Endometrium (tissue), 2 donors: Measurements from ENCODE around the gene NXNL1.
"Not testable (repeated sequence)": the region's sequence is repeated elsewhere in the genome, so short reads cannot be mapped to it uniquely, and the experiment has no call there.

Source experiments
- FAIRE-seq: peaks from 2 replicates; lab custom pipeline; 2012; peaks lifted over from hg19 to GRCh38; lab: Jason Lieb, UNC
- donor health status: control.
- donor health status: control.

The NXNL1 gene

GRCh38 chr19:17460372-17461230, at the start of gene NXNL1:
TSS of gene NXNL1 (minus strand) at chr19:17460926. CDS start at chr19:17460869, 57 bp downstream.
- FAIRE-seq: no peak

GRCh38 chr19:17508558-17508933, 47.8 kb upstream of the NXNL1 start:
- FAIRE-seq: not testable (repeated sequence)

- no peak for FAIRE-seq
Observed at GRCh38 chr19:17506745-17507144, 46.0 kb upstream of the NXNL1 start.

- FAIRE-seq: no peak
Observed at GRCh38 chr19:17505223-17505622, 44.5 kb upstream of the NXNL1 start.

GRCh38 chr19:17504456-17504855, 43.7 kb upstream of the NXNL1 start:
- no peak for FAIRE-seq

- no peak for FAIRE-seq
Observed at GRCh38 chr19:17504030-17504429, 43.3 kb upstream of the NXNL1 start.

GRCh38 chr19:17503240-17503639, 42.5 kb upstream of the NXNL1 start:
- no peak for FAIRE-seq

GRCh38 chr19:17500447-17501198, 39.9 kb upstream of the NXNL1 start:
- no peak for FAIRE-seq

GRCh38 chr19:17499648-17500446, 39.1 kb upstream of the NXNL1 start:
- no peak for FAIRE-seq

GRCh38 chr19:17499025-17499424, 38.3 kb upstream of the NXNL1 start:
- FAIRE-seq: not testable (repeated sequence)

- no peak for FAIRE-seq
Observed at GRCh38 chr19:17497149-17497798, 36.5 kb upstream of the NXNL1 start.

GRCh38 chr19:17496337-17496997, 35.7 kb upstream of the NXNL1 start:
- FAIRE-seq: no peak

GRCh38 chr19:17495639-17496296, 35.0 kb upstream of the NXNL1 start:
- FAIRE-seq: no peak

GRCh38 chr19:17491287-17491686, 30.6 kb upstream of the NXNL1 start:
- FAIRE-seq: no peak

- no peak for FAIRE-seq
Observed at GRCh38 chr19:17490411-17490810, 29.7 kb upstream of the NXNL1 start.

- no peak for FAIRE-seq
Observed at GRCh38 chr19:17489392-17490030, 28.8 kb upstream of the NXNL1 start.

GRCh38 chr19:17488593-17489391, 28.1 kb upstream of the NXNL1 start:
- FAIRE-seq: no peak

GRCh38 chr19:17487284-17488121, 26.8 kb upstream of the NXNL1 start:
- no peak for FAIRE-seq
